HG03280 (cell line): ENCODE measurements around the gene MYO5B.

Experiments used
- ATAC-seq: cut with Tn5 transposase; IDR thresholded peaks from one replicate; pipeline ENCODE4 v1.9.1; 2021; ENCODE audit warnings: mild to moderate bottlenecking, moderate library complexity; ENCODE audit not compliant: unreplicated experiment

MYO5B gene

DNA sequence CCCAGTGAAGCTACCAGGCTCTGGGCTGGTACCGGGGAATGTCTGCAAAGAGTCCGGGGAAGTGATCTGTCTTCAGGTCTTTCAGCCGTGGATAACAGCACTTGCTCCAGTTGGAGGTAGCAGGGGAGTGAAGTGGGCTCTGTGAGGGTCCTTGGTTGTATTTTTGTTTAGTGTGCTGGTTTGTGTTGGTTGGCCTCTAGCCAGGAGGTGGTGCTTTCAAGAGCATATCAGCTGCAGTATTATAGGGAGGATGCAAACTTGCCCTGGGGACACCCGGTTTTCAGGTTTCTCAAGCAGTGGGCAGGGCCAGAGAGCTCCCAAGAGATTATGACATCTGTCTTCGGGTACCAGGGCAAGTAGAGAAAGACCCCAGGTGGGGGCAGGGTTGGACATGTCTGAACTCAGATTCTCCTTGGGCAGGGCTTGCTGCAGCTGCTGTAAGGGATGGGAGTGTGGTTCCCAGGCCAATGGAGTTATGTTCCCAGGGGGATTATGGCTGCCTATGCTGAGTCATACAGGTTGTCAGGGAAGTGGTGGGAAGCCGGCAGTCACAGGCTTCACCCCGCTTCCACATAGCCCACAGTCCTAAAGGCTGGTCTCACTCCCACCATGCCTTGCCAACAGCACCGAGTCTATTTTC, 416.0 kb downstream of the MYO5B start:
- ATAC-seq: no peak
